B cell (primary cell): ENCODE measurements around the gene CACNA2D3.

ENCODE experiments used
- EZH2 ChIP-seq: IDR thresholded peaks from 2 replicates; pipeline ENCODE4 v1.6.1; 2012; ENCODE audit warnings: borderline replicate concordance, low read depth, mild to moderate bottlenecking, moderate library complexity, low read length; ENCODE audit not compliant: insufficient read depth, poor library complexity, severe bottlenecking
- TF ChIP-seq, protein P1 (sequence below): fragments of 200-600 bp; IDR thresholded peaks from one replicate; pipeline ENCODE4 v1.8.0; 2022; ENCODE audit warnings: antibody characterized with exemption, mild to moderate bottlenecking

DNA sequence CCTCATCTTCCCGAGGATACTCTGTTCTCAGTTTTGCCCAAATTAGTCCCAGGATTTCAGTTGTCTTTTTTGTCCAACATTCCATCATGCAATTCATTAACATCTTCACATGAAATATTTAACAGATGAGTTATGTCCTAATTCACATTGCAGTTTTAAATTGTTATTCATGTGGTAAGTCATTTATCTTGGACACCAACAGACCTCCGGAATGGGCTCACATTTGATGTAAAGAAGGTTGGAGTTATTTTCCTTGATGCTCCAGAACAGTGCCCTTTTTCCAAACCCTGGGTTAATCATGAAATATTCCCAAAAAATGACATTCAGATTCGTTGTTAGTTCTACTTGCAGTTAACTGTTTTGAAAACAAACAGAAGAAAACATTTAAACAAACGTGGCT lies 838.3 kb downstream of the CACNA2D3 start:
- TF ChIP-seq, protein P1, sequence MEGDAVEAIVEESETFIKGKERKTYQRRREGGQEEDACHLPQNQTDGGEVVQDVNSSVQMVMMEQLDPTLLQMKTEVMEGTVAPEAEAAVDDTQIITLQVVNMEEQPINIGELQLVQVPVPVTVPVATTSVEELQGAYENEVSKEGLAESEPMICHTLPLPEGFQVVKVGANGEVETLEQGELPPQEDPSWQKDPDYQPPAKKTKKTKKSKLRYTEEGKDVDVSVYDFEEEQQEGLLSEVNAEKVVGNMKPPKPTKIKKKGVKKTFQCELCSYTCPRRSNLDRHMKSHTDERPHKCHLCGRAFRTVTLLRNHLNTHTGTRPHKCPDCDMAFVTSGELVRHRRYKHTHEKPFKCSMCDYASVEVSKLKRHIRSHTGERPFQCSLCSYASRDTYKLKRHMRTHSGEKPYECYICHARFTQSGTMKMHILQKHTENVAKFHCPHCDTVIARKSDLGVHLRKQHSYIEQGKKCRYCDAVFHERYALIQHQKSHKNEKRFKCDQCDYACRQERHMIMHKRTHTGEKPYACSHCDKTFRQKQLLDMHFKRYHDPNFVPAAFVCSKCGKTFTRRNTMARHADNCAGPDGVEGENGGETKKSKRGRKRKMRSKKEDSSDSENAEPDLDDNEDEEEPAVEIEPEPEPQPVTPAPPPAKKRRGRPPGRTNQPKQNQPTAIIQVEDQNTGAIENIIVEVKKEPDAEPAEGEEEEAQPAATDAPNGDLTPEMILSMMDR = no peak
- no peak for TF ChIP-seq EZH2
